K562 (cell line): ENCODE measurements around the gene RBM45. TPM values are rescaled to one million over a fixed set of nuclear protein-coding genes. Genes with fewer than 3 reads are reported as not detected.

Experiments used
- ATF1 ChIP-seq, 2 experiments: fragments of 450-650 bp in 1 of 2; IDR thresholded peaks; 2 replicates each; pipeline ENCODE4 v1.6.1; 2016; ENCODE audit warnings: missing compliant biosample characterization in 1 of 2, missing genetic modification characterization in 1 of 2
- JUND ChIP-seq, 2 experiments: IDR thresholded peaks; 2 replicates in 1 of 2; 3 replicates in 1 of 2; pipeline ENCODE4 v1.6.1; 2011; ENCODE audit warnings: borderline replicate concordance in 2 of 2, low read depth in 2 of 2, low read length in 2 of 2, improper control_type of control experiment in 1 of 2, missing biosample characterization in 1 of 2, missing genetic modification characterization in 1 of 2, missing genetic modification reagents in 1 of 2
- MIER1 ChIP-seq: fragments of 450-650 bp; IDR thresholded peaks from 2 replicates; pipeline ENCODE4 v1.6.1; 2016; ENCODE audit warnings: antibody characterized with exemption, mild to moderate bottlenecking, low read depth
- MYBL2 ChIP-seq, 2 experiments: fragments of 450-650 bp in 1 of 2; sonication (generic) in 1 of 2; formaldehyde crosslinking in 1 of 2; IDR thresholded peaks; 2 replicates each; pipeline versions ENCODE4 v1.6.1 to v1.8.1; 2017 to 2022; ENCODE audit warnings: borderline replicate concordance in 1 of 2, inconsistent platforms in 1 of 2, low read depth in 1 of 2, mild to moderate bottlenecking in 1 of 2, missing genetic modification reagents in 1 of 2, moderate library complexity in 1 of 2
- POLR2AphosphoS5 ChIP-seq: IDR thresholded peaks from 2 replicates; pipeline ENCODE4 v1.6.1; 2011; ENCODE audit warnings: mild to moderate bottlenecking, low read depth, low read length, moderate library complexity; ENCODE audit not compliant: control insufficient read depth, insufficient read depth
- PTTG1 ChIP-seq: fragments of 450-650 bp; IDR thresholded peaks from 2 replicates; pipeline ENCODE4 v1.6.1; 2016; ENCODE audit warnings: low read depth, mild to moderate bottlenecking, missing genetic modification characterization, missing compliant biosample characterization
- SIN3A ChIP-seq, 2 experiments: fragments of 150-350 bp in 1 of 2; IDR thresholded peaks; 2 replicates each; pipeline ENCODE4 v1.6.1; 2011 to 2016; ENCODE audit warnings: borderline replicate concordance in 2 of 2, low read depth in 2 of 2, low read length in 2 of 2, mild to moderate bottlenecking in 2 of 2, moderate library complexity in 2 of 2; ENCODE audit not compliant: control insufficient read depth in 1 of 2
- SMC3 ChIP-seq: conservative IDR thresholded peaks from 2 replicates; pipeline ENCODE4 v1.6.1; 2011; ENCODE audit warnings: low read depth, low read length, improper control_type of control experiment; ENCODE audit not compliant: insufficient read depth
- WHSC1 ChIP-seq: IDR thresholded peaks from one replicate; pipeline ENCODE4 v1.6.1; 2012; ENCODE audit warnings: low read length, control low read depth, inconsistent platforms
- ZBTB1 ChIP-seq: sonication (generic); formaldehyde crosslinking; IDR thresholded peaks from 2 replicates; pipeline ENCODE4 v1.8.1; 2023; ENCODE audit warnings: missing genetic modification reagents, low read depth, mild to moderate bottlenecking, borderline replicate concordance
- ZNF12 ChIP-seq: sonication (generic); formaldehyde crosslinking; IDR thresholded peaks from 2 replicates; pipeline ENCODE4 v1.4.0; 2020; ENCODE audit warnings: mild to moderate bottlenecking, missing genetic modification reagents
- ZNF217 ChIP-seq: sonication (generic); formaldehyde crosslinking; IDR thresholded peaks from 2 replicates; pipeline ENCODE4 v1.8.0; 2022; ENCODE audit warnings: mild to moderate bottlenecking, missing genetic modification reagents
- ZNF766 ChIP-seq: fragments of 200-800 bp; sonication (Bioruptor generic); conservative IDR thresholded peaks from 2 replicates; pipeline ENCODE4 v1.6.1; 2016; ENCODE audit warnings: missing genetic modification characterization, missing compliant biosample characterization
- polyA plus RNA-seq, 8 experiments: library from polyadenylated mRNA; depleted of rRNA in 4 of 8; stranded (reverse) in 5 of 8; unstranded in 3 of 8; fragments of >200 nt; fragmentation: Nextera tagmentation in 2 of 8; fragmentation: Illumina TruSeq in 1 of 8; extraction: Ambion mirVana in 2 of 8; extraction: Trizol in 1 of 8; gene quantifications; 2 replicates each; pipeline versions ENCODE4 v1.2.1 to v1.2.3, GENCODE V29; 2011 to 2014; ENCODE audit warnings: inconsistent platforms in 1 of 8, missing spikeins in 1 of 8
- total RNA-seq, 7 experiments: library from RNA; depleted of rRNA in 6 of 7; stranded (reverse); fragments of >200 nt in 6 of 7; fragmentation: Illumina TruSeq in 2 of 7; extraction: Trizol in 2 of 7; gene quantifications; 2 replicates each; pipeline versions ENCODE4 v1.2.1 to v1.2.3, GENCODE V29; 2011 to 2021; ENCODE audit warnings: low replicate concordance in 1 of 7
- TF ChIP-seq, protein P1 (sequence below): fragments of 150-350 bp; IDR thresholded peaks from 2 replicates; pipeline ENCODE4 v1.6.1; 2014; ENCODE audit warnings: low read depth, mild to moderate bottlenecking, low read length, borderline replicate concordance
- TF ChIP-seq, protein P2 (sequence below): fragments of 250-450 bp; sonication (Bioruptor Pico); IDR thresholded peaks from 2 replicates; pipeline ENCODE4 v1.4.0; 2020; ENCODE audit warnings: mild to moderate bottlenecking, moderate library complexity, borderline replicate concordance
- TF ChIP-seq, protein P3 (sequence below): fragments of 450-650 bp; IDR thresholded peaks from 2 replicates; pipeline ENCODE4 v1.7.0; 2016; ENCODE audit warnings: borderline replicate concordance

RBM45 gene
- total and polyA plus RNA-seq, 9 of the 15 experiments (the other 6 are each of a cell fraction or from before 2014, with no cell fraction given) = 6.7 to 22.0 (median 15.0) TPM

DNA sequence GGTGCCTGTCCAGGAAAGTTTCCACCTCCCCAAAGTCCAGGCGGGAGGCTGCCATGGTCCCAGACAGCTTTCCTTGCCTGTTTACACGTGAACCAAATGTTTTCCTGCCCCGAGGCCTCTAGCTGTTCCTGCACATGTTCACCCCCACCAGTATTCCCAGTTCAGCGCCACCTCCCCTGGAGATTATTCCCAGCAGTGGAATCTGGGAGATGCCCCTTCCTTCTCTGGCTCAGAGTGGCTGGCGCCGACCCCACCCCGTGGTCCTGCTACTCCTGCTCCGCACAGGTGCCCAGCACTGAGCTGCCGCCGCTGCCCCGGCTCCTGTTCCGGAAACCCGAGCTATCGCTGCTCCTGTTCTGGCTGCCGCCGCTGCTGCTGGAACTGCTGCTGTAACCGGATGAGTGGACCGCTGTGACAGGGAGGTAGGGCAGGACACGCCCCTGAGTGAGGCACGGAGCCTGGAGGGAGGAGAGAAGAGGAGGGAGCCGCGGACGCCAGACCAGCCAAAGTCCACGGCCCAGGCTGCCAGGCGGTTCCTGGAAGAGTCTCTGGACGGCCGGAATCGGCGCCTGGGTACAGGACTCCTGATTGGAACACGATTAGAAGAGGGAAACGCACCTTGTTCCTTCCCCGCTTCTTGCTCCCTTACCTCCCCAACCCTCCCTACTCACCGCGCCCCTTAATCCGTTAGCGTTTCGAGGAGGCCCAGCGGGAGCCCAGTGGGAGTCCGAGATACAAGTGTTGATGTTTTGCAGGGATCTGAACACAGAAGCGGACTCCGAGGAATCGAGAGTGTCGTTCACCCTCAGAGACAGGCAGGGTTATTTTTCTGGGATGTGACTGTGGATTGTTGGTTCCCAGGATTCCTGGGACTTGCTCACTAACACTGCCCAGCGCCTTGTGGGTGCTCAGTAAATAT, 39.6 kb upstream of the RBM45 start, which contains the start of gene PDE11A (continued):
- TF ChIP-seq, protein P1, sequence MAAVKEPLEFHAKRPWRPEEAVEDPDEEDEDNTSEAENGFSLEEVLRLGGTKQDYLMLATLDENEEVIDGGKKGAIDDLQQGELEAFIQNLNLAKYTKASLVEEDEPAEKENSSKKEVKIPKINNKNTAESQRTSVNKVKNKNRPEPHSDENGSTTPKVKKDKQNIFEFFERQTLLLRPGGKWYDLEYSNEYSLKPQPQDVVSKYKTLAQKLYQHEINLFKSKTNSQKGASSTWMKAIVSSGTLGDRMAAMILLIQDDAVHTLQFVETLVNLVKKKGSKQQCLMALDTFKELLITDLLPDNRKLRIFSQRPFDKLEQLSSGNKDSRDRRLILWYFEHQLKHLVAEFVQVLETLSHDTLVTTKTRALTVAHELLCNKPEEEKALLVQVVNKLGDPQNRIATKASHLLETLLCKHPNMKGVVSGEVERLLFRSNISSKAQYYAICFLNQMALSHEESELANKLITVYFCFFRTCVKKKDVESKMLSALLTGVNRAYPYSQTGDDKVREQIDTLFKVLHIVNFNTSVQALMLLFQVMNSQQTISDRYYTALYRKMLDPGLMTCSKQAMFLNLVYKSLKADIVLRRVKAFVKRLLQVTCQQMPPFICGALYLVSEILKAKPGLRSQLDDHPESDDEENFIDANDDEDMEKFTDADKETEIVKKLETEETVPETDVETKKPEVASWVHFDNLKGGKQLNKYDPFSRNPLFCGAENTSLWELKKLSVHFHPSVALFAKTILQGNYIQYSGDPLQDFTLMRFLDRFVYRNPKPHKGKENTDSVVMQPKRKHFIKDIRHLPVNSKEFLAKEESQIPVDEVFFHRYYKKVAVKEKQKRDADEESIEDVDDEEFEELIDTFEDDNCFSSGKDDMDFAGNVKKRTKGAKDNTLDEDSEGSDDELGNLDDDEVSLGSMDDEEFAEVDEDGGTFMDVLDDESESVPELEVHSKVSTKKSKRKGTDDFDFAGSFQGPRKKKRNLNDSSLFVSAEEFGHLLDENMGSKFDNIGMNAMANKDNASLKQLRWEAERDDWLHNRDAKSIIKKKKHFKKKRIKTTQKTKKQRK = no peak
- TF ChIP-seq, protein P2, sequence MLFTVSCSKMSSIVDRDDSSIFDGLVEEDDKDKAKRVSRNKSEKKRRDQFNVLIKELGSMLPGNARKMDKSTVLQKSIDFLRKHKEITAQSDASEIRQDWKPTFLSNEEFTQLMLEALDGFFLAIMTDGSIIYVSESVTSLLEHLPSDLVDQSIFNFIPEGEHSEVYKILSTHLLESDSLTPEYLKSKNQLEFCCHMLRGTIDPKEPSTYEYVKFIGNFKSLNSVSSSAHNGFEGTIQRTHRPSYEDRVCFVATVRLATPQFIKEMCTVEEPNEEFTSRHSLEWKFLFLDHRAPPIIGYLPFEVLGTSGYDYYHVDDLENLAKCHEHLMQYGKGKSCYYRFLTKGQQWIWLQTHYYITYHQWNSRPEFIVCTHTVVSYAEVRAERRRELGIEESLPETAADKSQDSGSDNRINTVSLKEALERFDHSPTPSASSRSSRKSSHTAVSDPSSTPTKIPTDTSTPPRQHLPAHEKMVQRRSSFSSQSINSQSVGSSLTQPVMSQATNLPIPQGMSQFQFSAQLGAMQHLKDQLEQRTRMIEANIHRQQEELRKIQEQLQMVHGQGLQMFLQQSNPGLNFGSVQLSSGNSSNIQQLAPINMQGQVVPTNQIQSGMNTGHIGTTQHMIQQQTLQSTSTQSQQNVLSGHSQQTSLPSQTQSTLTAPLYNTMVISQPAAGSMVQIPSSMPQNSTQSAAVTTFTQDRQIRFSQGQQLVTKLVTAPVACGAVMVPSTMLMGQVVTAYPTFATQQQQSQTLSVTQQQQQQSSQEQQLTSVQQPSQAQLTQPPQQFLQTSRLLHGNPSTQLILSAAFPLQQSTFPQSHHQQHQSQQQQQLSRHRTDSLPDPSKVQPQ (CRISPR knock-in tag) = no peak
- TF ChIP-seq ATF1 (CRISPR knock-in tag; IDR thresholded peaks at IDR 0.05) = no peak
- peak; percentile 56 for TF ChIP-seq ATF1 (tag; IDR thresholded peaks at IDR 0.05)
- TF ChIP-seq JUND (IDR thresholded peaks at IDR 0.05; ENCODE audit: borderline replicate concordance, low read depth, low read length) = no peak; the same call in 1 of the 2 replicates
- peak; percentile 63; the same call in 1 of the 3 replicates for TF ChIP-seq JUND (tag; IDR thresholded peaks at IDR 0.05; ENCODE audit: borderline replicate concordance, low read depth, low read length)
- no peak for TF ChIP-seq WHSC1
- TF ChIP-seq POLR2AphosphoS5 = peak; percentile 77; the same call in 1 of the 2 replicates
- TF ChIP-seq, protein P3, sequence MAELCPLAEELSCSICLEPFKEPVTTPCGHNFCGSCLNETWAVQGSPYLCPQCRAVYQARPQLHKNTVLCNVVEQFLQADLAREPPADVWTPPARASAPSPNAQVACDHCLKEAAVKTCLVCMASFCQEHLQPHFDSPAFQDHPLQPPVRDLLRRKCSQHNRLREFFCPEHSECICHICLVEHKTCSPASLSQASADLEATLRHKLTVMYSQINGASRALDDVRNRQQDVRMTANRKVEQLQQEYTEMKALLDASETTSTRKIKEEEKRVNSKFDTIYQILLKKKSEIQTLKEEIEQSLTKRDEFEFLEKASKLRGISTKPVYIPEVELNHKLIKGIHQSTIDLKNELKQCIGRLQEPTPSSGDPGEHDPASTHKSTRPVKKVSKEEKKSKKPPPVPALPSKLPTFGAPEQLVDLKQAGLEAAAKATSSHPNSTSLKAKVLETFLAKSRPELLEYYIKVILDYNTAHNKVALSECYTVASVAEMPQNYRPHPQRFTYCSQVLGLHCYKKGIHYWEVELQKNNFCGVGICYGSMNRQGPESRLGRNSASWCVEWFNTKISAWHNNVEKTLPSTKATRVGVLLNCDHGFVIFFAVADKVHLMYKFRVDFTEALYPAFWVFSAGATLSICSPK = no peak
- TF ChIP-seq SIN3A (IDR thresholded peaks at IDR 0.05; ENCODE audit: borderline replicate concordance in 2 of 2, control insufficient read depth in 1 of 2, low read depth in 2 of 2, low read length in 2 of 2) = peak in 1 of 2 experiments; percentile 39; a peak in 1 of 4 replicates
- TF ChIP-seq MYBL2 (IDR thresholded peaks at IDR 0.05; ENCODE audit: low read depth) = no peak
- TF ChIP-seq MYBL2 (CRISPR knock-in tag; IDR thresholded peaks at IDR 0.05; ENCODE audit: borderline replicate concordance) = no peak
- TF ChIP-seq ZBTB1 = 0 out of 2 replicates have a peak, but pooled peaks have one; percentile 74
- TF ChIP-seq MIER1 = no peak; the same call in 1 of the 2 replicates
- no peak for TF ChIP-seq ZNF217 (CRISPR knock-in tag)
- TF ChIP-seq PTTG1 (tag) = no peak
- no peak for TF ChIP-seq SMC3
- TF ChIP-seq ZNF12 (CRISPR knock-in tag) = peak; percentile 84
- TF ChIP-seq ZNF766 (CRISPR knock-in tag) = peak; percentile 70; the same call in 1 of the 2 replicates
